ENCODE data around the gene TTLL11. TPM values are rescaled to one million over a fixed set of nuclear protein-coding genes. Genes with fewer than 3 reads are reported as not detected.

TTLL11 gene
- polyA plus RNA-seq, 1 of the 3 experiments (the other 2 are of a cell fraction): 6.8 TPM

GRCh38 chr9:122102156-122102555 lies 9.0 kb upstream of the TTLL11 start:
- Histone ChIP-seq H3K4me3 (ENCODE audit: low read depth in 2 of 2, low read length in 1 of 2) (no peak overlapping the region), H3K9ac (no peak overlapping the region), H3K79me2 (ENCODE audit: insufficient read depth) (no peaks in the 10 kb centered on the region), H3K36me3 (replicated peaks in 1 of 2; ENCODE audit: control insufficient read depth in 1 of 2, insufficient read depth in 2 of 2, low read length in 1 of 2) (no peaks in the 10 kb centered on the region), H4K20me1 (ENCODE audit: insufficient read depth) (no peaks in the 10 kb centered on the region), H3K9me2 (no peaks in the 10 kb centered on the region), H3K9me3 (no peaks in the 10 kb centered on the region), H3K27me3 (ENCODE audit: insufficient read depth) (no peaks in the 10 kb centered on the region), H3K4me2 (no peak overlapping the region), H3K4me1 (ENCODE audit: control insufficient read depth in 1 of 2, insufficient read depth in 2 of 2, low read depth in 1 of 2, low read length in 1 of 2) (no peaks in the 10 kb centered on the region), H3F3A (replicated peaks; ENCODE audit: insufficient read depth) (no peaks in the 10 kb centered on the region), H3K27ac (ENCODE audit: low read depth in 2 of 2, low read length in 1 of 2) (no peak overlapping the region), H2AFZ (ENCODE audit: low read depth) (no peak overlapping the region)
- CTCF ChIA-PET: interaction anchor here (0.9 to 3.7 kb wide), 7 partner anchors 15 to 556 kb away, joined by 3 to 35 read pairs (median 4); no protein-coding TSS in a partner anchor
- no peak for DNase-seq
- POLR2A ChIA-PET: no interaction called here
- TF ChIP-seq EP300 (IDR thresholded peaks at IDR 0.05; ENCODE audit: borderline replicate concordance in 1 of 2, low read depth in 1 of 2, low read length in 1 of 2) (no peak), MAX (IDR thresholded peaks at IDR 0.05; ENCODE audit: low read depth) (no peak), USF2 (IDR thresholded peaks at IDR 0.05; ENCODE audit: borderline replicate concordance, low read depth, low read length) (no peak), SMC3 (IDR thresholded peaks at IDR 0.05; ENCODE audit: low read depth, low read length) (no peak), TAF1 (IDR thresholded peaks at IDR 0.05; ENCODE audit: borderline replicate concordance, low read depth, low read length) (no peak), POLR2AphosphoS5 (IDR thresholded peaks at IDR 0.05; ENCODE audit: low read depth, low read length) (no peak), REST (IDR thresholded peaks at IDR 0.05; ENCODE audit: low read depth, low read length) (no peak), TEAD4 (IDR thresholded peaks at IDR 0.05; ENCODE audit: borderline replicate concordance, insufficient read depth) (no peak), NFIC (IDR thresholded peaks at IDR 0.05; ENCODE audit: borderline replicate concordance) (no peak), SIN3A (IDR thresholded peaks at IDR 0.05; ENCODE audit: borderline replicate concordance, low read depth, low read length) (no peak), GATA2 (CRISPR knock-in tag; IDR thresholded peaks at IDR 0.05) (no peak), YY1 (IDR thresholded peaks at IDR 0.05; ENCODE audit: low read depth) (no peak)
- 73% methylated on average over 2 of the region's 2 CpGs for WGBS (ENCODE audit: low lambda C conversion rate)

GRCh38 chr9:122100756-122101155 lies 7.6 kb upstream of the TTLL11 start:
- ChIA-PET POLR2A (no interaction called here), CTCF (interaction anchor here (0.8 to 3.7 kb wide), 7 partner anchors 16 to 356 kb away, joined by 3 to 35 read pairs (median 4); no protein-coding TSS in a partner anchor)
- no peak overlapping the region for H3K4me2 ChIP-seq
- no peaks in the 10 kb centered on the region for H3K36me3 ChIP-seq (replicated peaks in 1 of 2; ENCODE audit: control insufficient read depth in 1 of 2, insufficient read depth in 2 of 2, low read length in 1 of 2)
- no peak overlapping the region for H3K27ac ChIP-seq (ENCODE audit: low read depth in 2 of 2, low read length in 1 of 2)
- no peaks in the 10 kb centered on the region for H3K4me1 ChIP-seq (ENCODE audit: control insufficient read depth in 1 of 2, insufficient read depth in 2 of 2, low read depth in 1 of 2, low read length in 1 of 2)
- no peaks in the 10 kb centered on the region for H4K20me1 ChIP-seq (ENCODE audit: insufficient read depth)
- no peak overlapping the region for H3K9ac ChIP-seq
- DNase-seq: no peak
- no peak overlapping the region for H3K4me3 ChIP-seq (ENCODE audit: low read depth in 2 of 2, low read length in 1 of 2)
- H3F3A ChIP-seq (replicated peaks; ENCODE audit: insufficient read depth): no peaks in the 10 kb centered on the region
- H3K27me3 ChIP-seq (ENCODE audit: insufficient read depth): no peaks in the 10 kb centered on the region
- no peaks in the 10 kb centered on the region for H3K9me2 ChIP-seq
- H2AFZ ChIP-seq (ENCODE audit: low read depth): no peak overlapping the region
- WGBS (ENCODE audit: low lambda C conversion rate): 80% methylated on average over 7 of the region's 7 CpGs
- H3K9me3 ChIP-seq: no peaks in the 10 kb centered on the region
- H3K79me2 ChIP-seq (ENCODE audit: insufficient read depth): no peaks in the 10 kb centered on the region
- TF ChIP-seq FOSL2 (IDR thresholded peaks at IDR 0.05; ENCODE audit: borderline replicate concordance, low read depth) (no peak), REST (IDR thresholded peaks at IDR 0.05; ENCODE audit: low read depth, low read length) (no peak), GATA2 (CRISPR knock-in tag; IDR thresholded peaks at IDR 0.05) (no peak), USF1 (IDR thresholded peaks at IDR 0.05; ENCODE audit: borderline replicate concordance, low read depth) (no peak), RFX5 (IDR thresholded peaks at IDR 0.05; ENCODE audit: low read length) (no peak), NFIC (IDR thresholded peaks at IDR 0.05; ENCODE audit: borderline replicate concordance) (no peak), IRF3 (IDR thresholded peaks at IDR 0.05; ENCODE audit: low read depth, low read length) (no peak)

All from SK-N-SH (cell line).